GM21576 (cell line): ENCODE data around the gene SPINK4.

Experiments used
- ATAC-seq: cut with Tn5 transposase; IDR thresholded peaks from one replicate; pipeline ENCODE4 v1.9.1; 2021; ENCODE audit warnings: mild to moderate bottlenecking, moderate library complexity; ENCODE audit not compliant: unreplicated experiment

SPINK4 gene, protein sequence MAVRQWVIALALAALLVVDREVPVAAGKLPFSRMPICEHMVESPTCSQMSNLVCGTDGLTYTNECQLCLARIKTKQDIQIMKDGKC

DNA sequence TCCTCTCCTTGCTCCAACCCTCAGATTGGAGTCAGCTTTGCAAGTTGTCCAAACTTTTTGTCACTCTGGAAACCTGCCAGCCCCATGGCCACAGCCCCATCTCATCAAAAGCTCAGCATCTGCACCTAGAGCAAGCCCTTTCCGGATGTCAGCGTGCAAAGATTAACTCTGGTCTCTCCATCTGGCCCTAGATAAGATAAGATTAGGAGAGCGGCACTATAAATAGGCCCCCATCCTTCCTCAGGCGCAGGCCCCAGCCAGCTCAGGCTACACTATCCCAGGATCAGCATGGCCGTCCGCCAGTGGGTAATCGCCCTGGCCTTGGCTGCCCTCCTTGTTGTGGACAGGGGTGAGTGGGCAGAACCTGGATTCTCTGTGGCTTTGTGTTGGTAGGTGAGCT is at the start of gene SPINK4:
SPINK4 (plus strand) TSS at position 247 of the 400 bp plus-strand sequence; CDS start at position 289, 42 bp downstream.
- no peak for ATAC-seq

GRCh38 chr9:33192493-33193255 is 47.3 kb upstream of the SPINK4 start:
- ATAC-seq, result no peak

GRCh38 chr9:33193818-33194217 is 46.1 kb upstream of the SPINK4 start:
- ATAC-seq, result no peak

DNA sequence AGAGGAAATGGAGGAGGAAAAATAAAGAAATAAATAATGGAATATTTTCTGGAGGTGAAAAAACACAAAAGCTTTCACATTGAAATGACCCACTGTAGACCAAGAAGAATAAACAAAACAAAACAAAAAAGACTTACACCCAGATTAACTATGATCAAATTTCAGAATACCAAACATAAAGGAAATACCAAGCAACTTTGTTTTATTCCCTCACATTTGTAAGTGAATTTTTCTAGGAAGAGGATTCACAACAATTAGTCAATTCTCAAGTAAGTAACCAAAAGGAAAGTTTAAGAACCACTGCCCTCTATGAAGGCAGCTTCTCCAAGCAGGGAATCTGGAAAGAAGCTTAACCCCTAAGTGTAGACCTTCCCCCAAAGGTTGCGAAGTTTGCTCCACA is 43.2 kb upstream of the SPINK4 start:
- ATAC-seq, result no peak

GRCh38 chr9:33197279-33198152 is 42.5 kb upstream of the SPINK4 start:
- ATAC-seq, result no peak

- ATAC-seq, result no peak
Measured at GRCh38 chr9:33198165-33198564, 41.8 kb upstream of the SPINK4 start.

DNA sequence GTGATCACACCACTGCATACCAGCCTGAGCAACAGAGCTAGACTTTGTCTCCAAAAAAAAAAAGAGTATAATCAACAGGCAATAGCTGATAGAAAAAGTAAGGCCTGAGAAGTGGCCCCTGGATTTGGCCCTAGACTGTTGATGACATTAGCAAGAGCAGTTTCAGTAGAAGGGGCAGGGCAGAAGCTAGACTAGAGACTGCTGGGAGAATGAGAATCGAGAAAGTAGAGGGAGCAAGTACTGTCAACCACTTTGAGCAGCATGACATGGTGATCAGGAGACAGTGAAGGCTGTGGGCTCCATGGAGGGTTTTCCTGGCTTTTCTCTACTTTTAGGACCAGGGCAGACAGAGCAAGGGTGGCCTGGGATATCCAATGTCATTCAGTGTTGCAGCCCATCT is 37.9 kb upstream of the SPINK4 start:
- ATAC-seq, result peak; percentile 58

GRCh38 chr9:33202552-33203201 is 37.3 kb upstream of the SPINK4 start:
- ATAC-seq, result peak; percentile 99

DNA sequence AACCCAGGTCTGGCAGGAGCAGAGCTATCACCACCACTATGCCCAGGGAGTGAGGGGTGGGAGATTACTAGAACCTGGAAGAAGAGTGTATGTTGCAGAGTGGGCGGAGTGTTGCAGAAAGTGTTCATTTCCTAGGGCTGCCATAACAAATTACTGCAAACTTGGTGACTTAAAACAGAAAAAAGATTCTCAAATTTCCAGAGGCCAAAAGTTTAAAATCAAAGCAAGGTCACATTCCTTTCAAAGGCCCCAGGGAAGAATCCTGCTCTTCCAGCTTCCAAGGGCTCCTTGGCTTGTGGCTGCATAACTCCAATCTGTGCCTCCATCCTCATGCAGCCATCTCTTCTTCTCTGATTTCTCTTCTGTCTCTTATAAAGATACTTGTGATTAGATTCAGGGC is 30.6 kb upstream of the SPINK4 start:
- no peak for ATAC-seq

DNA sequence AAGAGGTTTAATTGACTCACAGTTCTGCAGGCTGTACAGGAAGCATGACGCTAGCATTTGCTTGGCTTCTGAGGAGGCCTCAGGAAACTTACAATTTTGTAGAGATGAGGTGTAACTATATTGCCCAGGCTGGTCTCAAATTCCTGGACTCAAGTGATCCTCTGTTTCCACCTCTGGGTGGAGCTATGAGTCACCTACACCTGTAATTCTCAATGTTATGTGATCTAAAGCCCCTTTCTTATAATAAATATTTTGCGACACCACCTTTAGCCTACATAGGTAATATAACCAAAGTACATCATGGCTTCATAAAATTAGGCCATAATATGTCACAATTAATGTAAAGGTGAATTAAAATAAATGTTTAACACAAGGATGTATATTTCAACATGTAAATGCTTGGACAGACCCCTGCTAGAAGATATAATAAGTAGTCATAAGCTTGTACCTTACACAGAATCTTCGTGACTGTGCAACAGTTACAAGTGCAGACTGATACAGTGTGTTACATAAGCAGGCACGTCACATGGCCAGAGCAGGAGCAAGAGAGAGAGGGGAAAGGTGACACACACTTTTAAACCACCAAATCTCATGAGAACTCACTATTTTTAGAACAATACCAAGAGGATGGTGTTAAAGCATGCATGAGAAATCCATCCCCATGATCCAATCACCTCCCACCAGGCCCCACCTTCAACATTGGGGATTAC is 29.8 kb upstream of the SPINK4 start:
- ATAC-seq, result no peak

DNA sequence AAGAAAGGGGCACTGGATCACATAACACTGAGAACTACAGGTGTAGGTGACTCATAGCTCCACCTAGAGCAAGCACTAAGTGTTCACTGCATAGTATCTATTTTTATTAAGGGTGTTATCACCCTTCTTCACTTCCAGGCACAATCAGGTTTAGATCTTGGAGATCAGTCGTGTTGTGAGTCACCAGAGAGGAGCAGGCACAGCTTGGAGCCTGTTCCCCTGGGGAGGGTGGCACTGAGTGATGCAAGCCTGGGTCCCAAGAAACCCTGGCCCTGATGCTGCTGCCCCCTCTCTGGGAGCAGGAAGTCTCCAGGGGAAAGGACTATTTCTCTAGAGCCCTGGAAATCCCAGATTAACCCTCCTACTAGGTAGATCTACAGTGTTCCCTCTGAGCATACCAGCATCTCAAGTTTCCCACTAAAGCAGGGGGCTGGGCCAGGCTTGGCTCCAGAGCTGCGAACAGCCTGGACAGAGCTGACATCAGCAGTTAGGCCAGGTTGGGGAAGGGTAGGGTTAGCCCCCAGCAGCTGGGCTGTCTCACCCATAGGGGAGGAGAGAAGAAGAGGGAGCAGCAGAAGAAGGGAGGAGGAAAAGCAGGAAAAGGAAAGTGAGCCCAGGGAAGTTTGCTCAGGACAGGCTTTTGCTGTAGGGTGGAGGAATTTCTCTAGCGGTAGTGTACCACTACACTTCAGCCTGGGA is 28.1 kb upstream of the SPINK4 start:
- ATAC-seq, result no peak

DNA sequence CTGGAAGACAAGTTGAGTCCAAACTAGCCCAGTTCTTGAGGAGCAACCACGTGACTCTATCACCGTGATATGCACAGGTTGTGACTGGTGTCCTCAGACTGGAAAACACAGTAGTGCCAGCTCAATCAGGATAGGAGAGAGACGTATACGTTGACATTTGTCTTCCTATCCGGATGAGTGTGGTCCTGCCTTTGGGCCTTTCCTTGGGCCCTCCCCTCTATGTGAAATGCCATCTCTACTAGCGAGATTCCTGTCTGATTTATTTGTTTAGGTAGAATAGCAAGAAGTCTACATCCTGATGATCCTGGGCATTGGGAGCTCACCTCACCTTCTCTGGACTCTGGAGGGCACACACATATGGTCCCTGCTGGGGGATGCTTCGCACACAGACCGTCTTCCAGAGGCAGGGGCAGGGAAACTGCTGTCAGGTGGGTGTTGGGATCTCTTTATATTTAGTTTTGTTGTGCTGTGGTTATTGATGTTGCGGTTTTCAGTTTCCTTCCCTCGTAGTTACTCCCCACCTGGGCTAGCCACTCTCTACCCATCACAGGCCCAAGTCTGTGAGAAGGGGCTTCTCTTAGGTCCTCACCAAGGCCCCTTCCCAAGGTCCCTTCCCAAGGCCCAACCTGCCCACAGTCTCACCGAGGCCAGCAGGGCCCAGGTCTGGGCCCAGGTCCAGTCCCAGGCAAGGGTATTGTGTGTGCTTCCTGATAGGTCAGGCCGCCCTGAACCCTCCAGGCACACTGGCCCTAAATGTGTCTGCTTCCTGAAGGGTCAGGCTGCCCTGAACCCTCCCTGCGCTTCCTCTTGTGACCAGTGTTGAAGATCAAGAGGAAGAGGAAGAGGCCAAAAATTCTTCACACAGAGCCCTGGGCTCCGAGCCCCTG is 19.0 kb upstream of the SPINK4 start:
- ATAC-seq, result no peak

DNA sequence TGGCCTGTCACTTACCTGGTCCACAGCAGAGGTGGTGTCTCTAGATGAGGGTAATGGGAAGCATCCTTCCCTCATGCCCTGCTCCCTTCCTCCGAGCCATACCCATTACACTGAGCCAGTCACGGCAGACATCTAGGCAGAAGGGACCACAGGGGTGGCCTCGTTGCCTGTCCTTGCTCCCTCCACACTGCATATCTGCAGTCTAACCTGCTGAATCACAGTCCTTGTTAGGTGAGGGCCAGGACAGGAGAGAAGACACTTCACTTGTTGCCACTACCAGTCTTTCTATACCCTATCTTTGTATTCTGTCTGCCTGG is 18.4 kb upstream of the SPINK4 start:
- no peak for ATAC-seq

DNA sequence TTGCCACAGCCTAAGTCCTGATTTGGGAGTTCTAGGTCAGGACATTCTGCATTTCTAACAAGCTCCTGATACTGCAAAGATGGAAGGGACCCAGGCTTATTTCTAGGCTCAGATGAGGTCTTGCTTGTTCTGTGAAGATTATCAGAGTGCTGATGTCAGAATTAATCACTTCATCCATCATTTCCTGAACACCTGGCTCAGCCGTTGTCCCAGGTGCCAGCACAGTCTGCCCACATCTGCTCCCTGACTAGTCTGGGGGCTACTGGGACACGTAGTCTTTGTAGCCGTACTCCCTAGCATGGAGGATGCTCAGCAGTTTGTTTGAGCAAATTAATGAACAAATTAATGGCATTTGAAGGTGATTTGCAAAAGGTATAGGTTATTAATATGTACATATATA is 17.9 kb upstream of the SPINK4 start:
- no peak for ATAC-seq

GRCh38 chr9:33223696-33224095 is 16.3 kb upstream of the SPINK4 start:
- ATAC-seq, result no peak

GRCh38 chr9:33225319-33226147 is 14.4 kb upstream of the SPINK4 start:
- no peak for ATAC-seq

GRCh38 chr9:33227008-33227398 is 13.0 kb upstream of the SPINK4 start:
- ATAC-seq, result peak; percentile 67

DNA sequence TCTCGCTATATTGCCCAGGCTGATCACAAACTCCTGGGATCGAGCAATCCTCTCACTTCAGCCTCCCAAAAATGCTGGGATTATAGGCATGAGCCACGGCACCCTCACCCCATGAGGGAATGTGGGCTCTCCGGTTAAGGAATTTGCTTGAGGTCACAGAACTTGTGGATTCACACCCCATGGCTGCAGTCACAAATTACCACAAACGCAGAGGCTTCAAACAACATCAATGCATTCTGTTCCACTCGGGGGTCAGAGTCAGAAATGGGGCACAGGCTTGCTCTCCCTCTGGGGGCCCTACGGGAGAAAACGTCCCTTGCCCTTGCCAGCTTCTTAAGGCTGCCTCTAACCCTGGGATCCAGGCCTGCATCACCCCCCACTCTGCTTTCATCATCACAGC is 12.2 kb upstream of the SPINK4 start:
- no peak for ATAC-seq
